Measurements from ENCODE around the gene PHC2.

- TF ChIP-seq POLR2AphosphoS5 (IDR thresholded peaks at IDR 0.05) (no peak), CTCF (IDR thresholded peaks at IDR 0.05) (no peak), POLR2A (IDR thresholded peaks at IDR 0.05) (no peak), EP300 (IDR thresholded peaks at IDR 0.05) (no peak)
Observed at GRCh38 chr1:33462405-33463164, 31.7 kb upstream of the PHC2 start.
